Stimulated activated naive CD4-positive, alpha-beta T cell (primary cell): ENCODE results near the gene PCSK5.
"Not testable (repeated sequence)": the region's sequence is repeated elsewhere in the genome, so short reads cannot be mapped to it uniquely, and the experiment has no call there.

Source experiments
- DNase-seq, 6 experiments: peaks; one replicate each; lab custom pipeline; 2025; lab: John Stamatoyannopoulos, UW

PCSK5 gene

DNA sequence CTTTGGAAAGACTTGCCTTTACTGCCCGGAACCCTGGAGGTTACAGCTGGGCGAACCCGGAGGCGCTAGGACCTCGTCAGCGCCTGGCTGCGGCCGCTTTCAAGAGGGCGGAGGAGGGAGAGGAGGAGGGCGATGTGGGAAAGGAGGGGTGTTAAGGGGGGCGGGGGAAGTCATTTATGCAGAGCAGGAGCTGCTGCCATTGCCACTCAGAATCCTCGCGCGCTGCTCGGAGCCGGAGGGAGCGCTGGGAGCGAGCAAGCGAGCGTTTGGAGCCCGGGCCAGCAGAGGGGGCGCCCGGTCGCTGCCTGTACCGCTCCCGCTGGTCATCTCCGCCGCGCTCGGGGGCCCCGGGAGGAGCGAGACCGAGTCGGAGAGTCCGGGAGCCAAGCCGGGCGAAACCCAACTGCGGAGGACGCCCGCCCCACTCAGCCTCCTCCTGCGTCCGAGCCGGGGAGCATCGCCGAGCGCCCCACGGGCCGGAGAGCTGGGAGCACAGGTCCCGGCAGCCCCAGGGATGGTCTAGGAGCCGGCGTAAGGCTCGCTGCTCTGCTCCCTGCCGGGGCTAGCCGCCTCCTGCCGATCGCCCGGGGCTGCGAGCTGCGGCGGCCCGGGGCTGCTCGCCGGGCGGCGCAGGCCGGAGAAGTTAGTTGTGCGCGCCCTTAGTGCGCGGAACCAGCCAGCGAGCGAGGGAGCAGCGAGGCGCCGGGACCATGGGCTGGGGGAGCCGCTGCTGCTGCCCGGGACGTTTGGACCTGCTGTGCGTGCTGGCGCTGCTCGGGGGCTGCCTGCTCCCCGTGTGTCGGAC, at the start of gene PCSK5:
Gene PCSK5, plus strand, starts transcription at position 202 of the 805 bp plus-strand sequence. Its CDS starts 509 bp downstream, at position 711.
- DNase-seq, result peak; percentile 87 to 91 (median 88)

DNA sequence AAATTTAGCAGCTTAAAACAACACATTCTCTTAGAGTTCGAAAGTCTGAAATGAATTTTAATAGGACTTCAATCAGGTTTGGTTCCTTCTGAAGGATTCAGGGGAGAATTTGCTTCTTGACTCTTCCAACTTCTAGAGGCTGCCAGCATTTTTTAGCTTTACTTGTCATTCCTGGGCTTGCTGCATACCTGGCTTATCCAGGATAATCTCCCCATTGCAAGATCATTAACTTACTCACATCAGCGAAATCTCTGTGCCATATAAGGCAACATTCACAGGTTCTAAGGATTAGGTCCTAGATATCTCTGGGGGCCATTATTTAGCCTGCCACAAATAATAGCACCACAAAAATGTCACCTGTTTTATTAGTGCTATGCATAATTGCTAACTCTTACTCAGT, 46.2 kb upstream of the PCSK5 start:
- DNase-seq, result no peak

DNA sequence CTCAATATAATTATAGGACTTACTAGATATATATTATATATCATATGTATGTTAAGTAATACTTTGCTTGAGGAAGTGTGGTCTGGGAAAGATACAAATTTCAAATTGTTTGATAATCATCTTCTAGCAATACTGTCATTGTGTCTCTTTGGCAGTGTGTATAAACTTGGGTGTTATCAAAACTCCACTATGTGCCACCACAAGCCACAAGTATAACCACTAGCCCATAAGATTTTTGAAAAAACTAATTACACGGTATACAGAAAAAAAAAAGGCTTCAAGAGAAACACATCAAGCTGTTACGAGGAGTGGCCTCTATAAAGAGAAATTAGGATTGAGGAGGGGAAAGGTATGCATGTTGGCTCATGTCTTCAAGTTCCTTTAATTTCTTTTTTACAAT, 44.7 kb upstream of the PCSK5 start:
- no peak for DNase-seq

GRCh38 chr9:75847085-75847484, 43.4 kb upstream of the PCSK5 start:
- no peak for DNase-seq

- DNase-seq, result no peak
These were observed 39.8 kb upstream of the PCSK5 start for GRCh38 chr9:75850459-75851200.

DNA sequence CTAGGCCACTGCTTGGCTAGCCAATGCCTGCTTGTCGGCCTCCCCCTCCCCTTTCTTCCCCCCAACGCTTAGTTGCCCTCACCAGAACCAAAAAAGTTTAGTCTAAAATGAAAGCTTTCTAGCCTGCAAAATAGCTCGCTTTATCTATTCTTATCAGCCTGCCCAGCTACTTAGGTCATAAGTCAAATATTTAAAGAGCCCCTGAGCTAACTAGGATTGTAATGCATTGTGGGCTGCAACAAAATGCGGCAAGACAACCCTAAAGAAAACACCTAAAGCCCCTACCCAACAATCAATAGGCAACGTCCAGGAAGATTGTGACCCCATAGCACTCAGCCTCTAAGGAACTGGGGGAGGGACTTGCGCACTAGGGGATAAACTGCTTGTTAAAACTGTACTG, 38.6 kb upstream of the PCSK5 start:
- DNase-seq, result no peak

DNA sequence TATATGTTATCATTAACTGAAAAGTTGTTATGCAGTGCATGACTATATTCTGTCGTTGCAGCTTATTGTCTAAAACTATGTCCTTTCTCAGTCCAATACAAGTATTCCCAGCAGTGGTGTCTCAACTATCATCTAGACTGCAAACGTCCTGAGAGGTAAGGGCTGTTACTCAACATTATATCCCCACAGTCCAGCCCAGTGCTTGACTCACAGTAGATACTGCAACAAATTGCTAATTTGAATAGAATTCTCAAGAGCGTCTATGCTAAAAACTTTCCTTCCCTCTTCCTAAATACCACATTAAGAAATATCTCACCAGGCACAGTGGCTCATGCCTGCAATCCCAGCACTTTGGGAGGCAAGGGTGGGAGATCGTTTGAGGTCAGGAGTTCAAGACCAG, 37.7 kb upstream of the PCSK5 start:
- DNase-seq, result no peak

DNA sequence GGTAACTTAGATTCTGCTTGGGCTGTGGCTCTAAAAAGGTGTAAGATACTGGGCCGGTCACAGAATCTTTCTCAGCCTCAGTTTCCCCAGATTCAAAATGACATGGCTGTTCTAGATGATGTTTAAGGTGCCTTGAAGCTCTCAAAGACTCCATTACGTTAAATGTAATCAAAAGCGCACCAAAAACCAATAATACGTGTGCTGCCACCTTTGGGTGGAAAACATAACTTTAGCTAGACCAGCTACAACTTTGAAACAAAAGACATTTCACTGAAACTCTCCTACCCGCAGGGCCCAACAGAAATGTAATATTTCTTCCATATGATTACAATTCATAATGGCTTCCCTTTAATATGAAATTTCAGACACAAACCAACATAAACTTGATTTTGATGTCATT, 35.0 kb upstream of the PCSK5 start:
- DNase-seq, result peak in 1 of 6 experiments; percentile 1

DNA sequence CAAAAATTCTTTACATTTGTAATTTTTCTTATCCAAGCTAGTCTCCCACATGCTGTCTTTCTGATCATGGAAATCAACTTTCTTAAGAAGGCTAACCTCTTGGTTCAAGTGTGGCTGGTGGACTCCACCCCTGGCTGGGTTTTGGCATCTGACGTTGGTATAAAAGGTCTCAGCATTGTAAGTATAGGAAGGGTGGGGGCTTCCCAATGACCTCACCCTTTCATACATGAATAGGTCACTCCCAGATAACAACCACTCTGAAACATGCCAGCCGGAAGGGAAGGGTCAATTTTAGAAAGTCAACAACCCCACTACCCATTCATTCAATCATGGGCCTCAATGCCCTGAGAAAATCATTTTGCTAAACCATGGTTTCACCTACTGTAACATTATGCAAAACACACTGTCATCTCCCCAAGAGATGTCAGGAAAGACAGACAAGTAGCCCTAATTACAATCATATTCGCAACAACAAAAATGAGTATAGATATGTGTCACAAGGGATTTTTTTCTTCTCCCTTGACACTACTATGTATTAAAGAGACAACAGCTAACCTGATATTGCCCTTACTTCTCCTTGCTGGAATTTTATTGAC, 31.9 kb upstream of the PCSK5 start:
- DNase-seq, result no peak

DNA sequence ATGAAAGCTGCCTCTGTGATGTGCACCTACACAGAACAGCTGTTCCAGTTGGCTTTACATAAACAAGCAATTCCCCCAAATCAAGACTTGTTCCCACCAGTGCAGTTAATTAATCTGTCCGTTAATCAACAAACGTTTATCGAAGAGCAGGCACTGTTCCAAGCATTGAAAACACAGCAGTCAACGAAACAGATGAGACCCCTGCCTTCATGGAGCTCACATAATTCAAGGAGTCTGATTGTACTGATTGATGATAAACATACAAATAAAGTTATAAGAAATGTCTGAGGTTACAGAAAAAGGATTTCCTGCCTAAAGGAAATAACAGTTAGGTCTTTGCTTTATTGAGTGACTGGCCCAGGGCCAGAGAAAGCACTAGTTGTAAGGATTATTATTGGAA, 26.2 kb upstream of the PCSK5 start:
- DNase-seq, result no peak

GRCh38 chr9:75866273-75866871, 24.1 kb upstream of the PCSK5 start:
- peak in 5 of 6 experiments; percentile 3 to 62 (median 10) for DNase-seq

DNA sequence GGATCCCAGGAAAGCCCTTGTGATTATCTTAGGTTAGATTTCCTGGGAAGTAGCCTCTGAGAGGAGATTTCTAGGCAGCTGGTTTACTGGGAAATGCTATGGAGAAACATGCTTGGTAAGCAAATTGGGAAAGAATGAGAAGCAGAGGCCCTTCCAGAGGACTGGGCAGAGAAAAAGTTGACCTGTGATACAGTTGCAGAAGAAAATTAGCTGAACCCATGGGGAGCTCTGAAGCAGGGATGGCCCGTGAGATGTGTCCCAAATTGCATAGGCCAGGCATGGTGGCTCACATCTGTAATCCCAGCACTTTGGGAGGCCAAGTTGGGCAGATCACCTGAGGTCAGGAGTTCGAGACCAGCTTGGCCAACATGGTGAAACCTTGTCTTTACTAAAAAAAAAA, 21.9 kb upstream of the PCSK5 start:
- DNase-seq, result not testable (repeated sequence)

DNA sequence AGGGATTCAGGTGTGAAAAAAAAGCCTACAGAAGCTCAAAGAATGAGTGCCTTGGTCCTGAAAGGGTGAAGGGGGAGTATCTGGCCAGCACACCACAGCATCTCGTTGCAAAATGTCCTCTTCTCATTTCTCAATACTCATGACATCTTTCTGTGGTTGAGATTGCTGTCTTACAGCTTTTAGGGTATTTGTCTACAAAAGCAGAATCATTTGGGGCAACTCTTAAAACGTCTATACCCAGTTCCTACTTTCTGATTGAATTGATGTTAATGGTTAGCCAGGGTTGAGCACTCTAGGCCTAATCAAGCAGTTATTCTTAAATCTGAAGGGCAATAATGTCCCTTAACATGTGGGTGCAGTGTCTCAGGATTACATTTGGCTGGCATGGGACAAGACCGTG, 21.2 kb upstream of the PCSK5 start:
- DNase-seq, result no peak

DNA sequence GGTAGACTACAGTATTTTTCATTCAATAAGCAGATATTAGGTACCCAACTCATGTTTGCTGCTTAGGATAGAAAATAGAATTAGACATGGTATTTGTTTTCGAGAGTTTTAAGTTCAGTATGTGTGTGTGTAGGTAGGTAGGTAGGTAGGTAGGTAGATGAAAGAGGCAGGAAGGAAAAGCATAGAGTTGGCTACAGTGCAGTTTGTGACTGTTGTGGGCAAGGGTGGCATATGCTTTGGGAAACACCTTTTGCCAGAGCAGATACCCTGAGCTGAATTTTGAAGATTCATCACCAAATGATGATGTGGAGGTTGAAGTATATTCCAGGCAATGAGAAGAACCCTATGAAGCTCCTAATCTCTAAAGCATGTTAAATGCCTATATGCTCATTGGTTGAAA, 20.0 kb upstream of the PCSK5 start:
- DNase-seq, result peak in 3 of 6 experiments; percentile 1 to 44 (median 29)

DNA sequence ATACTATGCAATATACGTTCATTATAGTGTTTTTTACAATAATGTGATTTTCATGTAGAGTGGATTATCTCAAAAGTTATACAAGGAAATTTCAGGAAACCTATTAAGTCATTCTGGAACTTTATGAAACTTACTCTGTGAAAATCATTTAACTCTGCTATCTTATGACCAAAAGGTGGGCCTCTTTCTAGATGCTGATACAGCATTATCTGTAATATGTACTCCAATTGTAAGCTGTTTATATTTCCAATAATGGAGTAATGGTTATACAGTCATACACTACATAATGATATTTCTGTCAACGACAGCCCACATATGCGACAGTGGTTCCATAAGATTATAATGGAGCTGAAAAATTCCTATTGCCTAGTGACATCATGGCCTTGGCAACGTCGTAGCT, 18.8 kb upstream of the PCSK5 start:
- DNase-seq, result no peak

- DNase-seq, result no peak
These were observed 16.8 kb upstream of the PCSK5 start for GRCh38 chr9:75873712-75874111.

DNA sequence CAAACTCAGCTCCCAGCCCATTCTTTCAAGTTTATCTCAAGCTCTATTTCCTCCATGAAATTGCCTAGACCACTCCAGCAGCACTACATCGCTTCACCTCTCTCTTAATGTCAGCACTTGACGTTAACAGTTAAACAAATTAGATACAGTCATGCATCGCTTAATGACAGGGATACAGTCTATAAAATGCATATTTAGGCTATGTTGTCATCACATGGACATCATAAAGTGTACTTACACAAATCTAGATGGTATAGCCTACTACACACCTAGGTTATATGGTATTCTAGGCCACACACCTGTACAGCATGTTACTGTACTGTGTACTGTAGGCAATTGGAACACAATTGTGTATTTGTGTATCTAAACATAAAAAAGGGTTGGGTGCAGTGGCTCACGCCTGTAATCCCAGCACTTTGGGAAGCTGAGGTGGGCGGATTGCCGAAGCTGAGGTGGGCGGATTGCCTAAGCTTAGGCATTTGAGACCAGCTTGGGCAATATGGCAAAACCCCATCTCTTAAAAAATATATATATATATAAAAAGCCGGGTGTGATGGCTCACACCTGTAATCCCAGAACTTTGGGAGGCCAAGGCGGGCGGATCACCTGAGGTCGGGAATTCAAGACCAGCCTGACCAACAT, 13.4 kb upstream of the PCSK5 start:
- no peak for DNase-seq

DNA sequence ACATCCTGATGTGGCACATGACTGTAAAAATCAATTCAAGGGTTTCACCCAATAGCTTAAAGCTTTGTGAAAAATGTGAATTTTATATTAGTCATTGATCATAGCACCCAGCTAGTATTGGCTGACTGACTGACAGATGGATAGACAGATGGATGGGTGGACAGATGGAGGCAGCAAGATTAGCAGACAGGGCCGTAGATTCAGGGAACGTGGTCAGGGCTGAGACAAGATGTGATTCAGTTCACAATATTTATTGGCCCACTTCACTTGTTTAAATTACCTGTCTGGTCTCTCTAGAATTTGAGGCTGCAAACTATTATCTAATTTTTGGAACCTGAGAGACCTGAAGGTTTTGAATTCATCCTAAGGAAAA, 12.0 kb upstream of the PCSK5 start:
- no peak for DNase-seq

DNA sequence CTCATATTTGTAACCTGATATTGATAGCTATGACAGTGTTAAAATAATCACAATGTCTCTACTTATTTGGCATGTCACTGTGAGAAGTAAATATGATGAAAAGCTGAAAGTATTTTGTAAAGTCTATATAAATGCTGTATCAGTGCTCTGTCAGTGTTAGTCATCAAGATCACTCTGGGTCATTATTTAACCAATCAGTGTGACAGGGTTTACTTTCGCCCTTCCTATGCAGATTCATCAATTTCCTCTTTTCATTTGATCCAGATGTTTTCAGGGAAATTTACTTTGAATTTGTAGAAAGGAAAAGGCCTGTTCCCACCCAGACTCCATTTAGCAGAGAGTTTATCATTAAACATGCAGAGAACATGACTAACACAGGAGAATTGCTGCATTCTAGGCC, 9.9 kb upstream of the PCSK5 start:
- no peak for DNase-seq

DNA sequence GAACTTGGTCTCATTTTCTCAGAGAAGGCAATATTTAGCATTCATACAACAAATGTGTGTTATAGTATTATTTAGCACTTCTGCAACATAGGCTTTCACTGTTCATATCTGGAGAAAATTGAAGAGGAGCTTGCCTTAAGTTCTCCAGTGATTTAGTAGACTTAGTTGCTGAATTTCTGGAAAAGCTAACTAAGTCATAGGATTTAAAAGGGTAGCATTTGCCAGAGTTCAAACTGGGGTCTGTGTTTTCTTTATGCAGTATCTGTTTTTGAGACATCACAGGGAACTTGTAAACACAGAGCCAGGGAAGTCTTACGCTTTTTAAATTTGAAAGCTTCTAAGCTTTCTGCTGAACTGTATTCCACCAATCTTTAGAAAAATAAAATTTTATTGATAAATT, 8.7 kb upstream of the PCSK5 start:
- DNase-seq, result no peak

DNA sequence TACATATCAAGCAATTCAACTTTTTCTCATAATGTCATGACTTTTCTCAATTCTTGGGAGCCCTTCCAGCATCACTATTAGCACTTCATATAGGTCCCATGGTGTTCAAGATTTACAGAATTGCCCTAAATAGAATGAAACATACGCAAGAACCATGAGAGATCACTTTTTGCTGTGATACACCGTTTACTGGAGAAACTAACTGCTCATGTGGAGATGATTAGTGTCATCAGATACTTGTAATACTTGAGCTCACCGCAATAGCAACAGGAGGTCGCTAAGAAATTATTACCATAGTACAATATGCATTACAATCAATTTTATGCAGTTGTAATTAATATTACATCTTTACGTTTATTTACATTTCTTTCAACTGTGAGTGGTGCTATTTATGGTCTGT, 4.8 kb upstream of the PCSK5 start:
- no peak for DNase-seq

- peak in 2 of 6 experiments; percentile 23 to 62 for DNase-seq
These were observed 896 bp upstream of the PCSK5 start for GRCh38 chr9:75889577-75889976.
